Adrenal gland (tissue), 19 donors: ENCODE data around the gene TMEM201. TPM values are rescaled to one million over a fixed set of nuclear protein-coding genes. Genes with fewer than 3 reads are reported as not detected.

Source experiments
- DNase-seq, 7 donors: peaks; one replicate each; pipeline ENCODE4 v3.0.0-alpha.2; 2019 to 2020
- H3K27ac ChIP-seq, 5 donors: fragments of 200-600 bp; sonication (generic) in 4 of 5; 1 replicate in 3 of 5; 2 replicates in 2 of 5; pipeline versions ENCODE4 v1.5.1 to v1.8.0; 2016 to 2020; ENCODE audit warnings: mild to moderate bottlenecking in 1 of 5
- H3K27me3 ChIP-seq: fragments of 200-600 bp; 2 replicates; pipeline ENCODE4 v1.8.0; 2021
- H3K36me3 ChIP-seq, 2 donors: fragments of 200-600 bp; replicated peaks in 1 of 2; 1 replicate in 1 of 2; 2 replicates in 1 of 2; pipeline versions ENCODE4 v1.5.1 to v1.8.0; 2018 to 2022
- H3K4me1 ChIP-seq, 2 donors: fragments of 200-600 bp; replicated peaks in 1 of 2; 1 replicate in 1 of 2; 2 replicates in 1 of 2; pipeline versions ENCODE4 v1.5.1 to v1.8.0; 2018 to 2021
- H3K4me3 ChIP-seq, 4 donors: fragments of 200-600 bp; sonication (generic) in 3 of 4; one replicate each; pipeline ENCODE4 v1.5.1; 2016 to 2018
- H3K9me3 ChIP-seq, 3 donors: fragments of 200-600 bp; sonication (generic) in 1 of 3; replicated peaks in 1 of 3; 1 replicate in 2 of 3; 2 replicates in 1 of 3; pipeline versions ENCODE4 v1.5.1 to v1.8.0; 2016 to 2021
- POLR2A ChIP-seq, 2 donors: fragments of 450-650 bp; IDR thresholded peaks; one replicate each; pipeline ENCODE4 v1.6.1; 2017; ENCODE audit warnings: antibody characterized with exemption in 2 of 2, mild to moderate bottlenecking in 2 of 2, moderate library complexity in 1 of 2
- WGBS, 4 donors: extraction: QIAGEN DNeasy Blood & Tissue Kit in 2 of 4; methylation state at CpG; one replicate each; pipeline versions ENCODE4 v1.1.5 to v1.1.7; 2013 to 2017; 5-methylcytosine and 5-hydroxymethylcytosine counted together
- intact Hi-C, 2 donors: fragments of 100-400 bp; cut with DNase I; formaldehyde crosslinking; loops; one replicate each; pipeline versions ENCODE4 v1.14.1 to v1.15.0; 2022 to 2023
- long read RNA-seq, 10 donors: library from polyadenylated mRNA in 3 of 10; unstranded in 2 of 10; stranded (forward) in 1 of 10; transcript quantifications; one replicate each; pipeline ENCODE4 v2.0.0 and lab custom pipeline, GENCODE V29; 2021 to 2026
- polyA plus RNA-seq, 3 donors: library from polyadenylated mRNA; stranded (reverse); fragments of 200-250 nt in 2 of 3; fragments of 350-450 nt in 1 of 3; fragmentation: Illumina TruSeq in 1 of 3; extraction: RNeasy Lipid Tissue Mini Kit (QIAGEN cat#74804) in 1 of 3; gene quantifications; one replicate each; pipeline ENCODE4 v1.2.3, GENCODE V29; 2013 to 2014
- total RNA-seq, 9 donors: library from RNA; depleted of rRNA in 4 of 9; stranded (reverse); fragments of >200 nt in 4 of 9; fragments of 120-200 nt in 1 of 9; fragmentation: NEBNext Ultra II Directional in 1 of 9; extraction: Animal tissue kit (Norgen Biotek cat#: 25700) in 1 of 9; gene quantifications; one replicate each; pipeline versions ENCODE4 v1.1.0 to v1.2.4, GENCODE V29; 2013 to 2023
- TF ChIP-seq, protein P1 (sequence below), 6 experiments: fragments of 450-650 bp in 4 of 6; fragments of 200-600 bp in 2 of 6; sonication (generic) in 1 of 6; IDR thresholded peaks; 1 replicate in 5 of 6; 2 replicates in 1 of 6; pipeline versions ENCODE4 v1.5.1 to v1.8.0; 2016 to 2021; ENCODE audit warnings: antibody characterized with exemption in 6 of 6, mild to moderate bottlenecking in 2 of 6, moderate library complexity in 1 of 6
- donor health status: healthy with polysubstance abuse.
- donor health status: Bipolar disorder and iron deficiency.
- donor health status: DM: yes; HTN: yes; CAD: no.
- donor health status: DM: no; HTN: no; CAD: no.
- donor health status: DM: no; HTN: no; CAD: no.
- donor health status: DM: yes; HTN: yes; CAD: no.

The TMEM201 gene, protein sequence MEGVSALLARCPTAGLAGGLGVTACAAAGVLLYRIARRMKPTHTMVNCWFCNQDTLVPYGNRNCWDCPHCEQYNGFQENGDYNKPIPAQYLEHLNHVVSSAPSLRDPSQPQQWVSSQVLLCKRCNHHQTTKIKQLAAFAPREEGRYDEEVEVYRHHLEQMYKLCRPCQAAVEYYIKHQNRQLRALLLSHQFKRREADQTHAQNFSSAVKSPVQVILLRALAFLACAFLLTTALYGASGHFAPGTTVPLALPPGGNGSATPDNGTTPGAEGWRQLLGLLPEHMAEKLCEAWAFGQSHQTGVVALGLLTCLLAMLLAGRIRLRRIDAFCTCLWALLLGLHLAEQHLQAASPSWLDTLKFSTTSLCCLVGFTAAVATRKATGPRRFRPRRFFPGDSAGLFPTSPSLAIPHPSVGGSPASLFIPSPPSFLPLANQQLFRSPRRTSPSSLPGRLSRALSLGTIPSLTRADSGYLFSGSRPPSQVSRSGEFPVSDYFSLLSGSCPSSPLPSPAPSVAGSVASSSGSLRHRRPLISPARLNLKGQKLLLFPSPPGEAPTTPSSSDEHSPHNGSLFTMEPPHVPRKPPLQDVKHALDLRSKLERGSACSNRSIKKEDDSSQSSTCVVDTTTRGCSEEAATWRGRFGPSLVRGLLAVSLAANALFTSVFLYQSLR
- total RNA-seq (10 to 100 TPM in 5 of 9 donors, 1 to 10 TPM in 4; 3.1 to 12.6 (median 10.1) TPM), polyA plus RNA-seq (10 to 100 TPM in 1 of 3 donors, 1 to 10 TPM in 2; 2.1 to 11.2 (median 6.5) TPM)
- long read RNA-seq, donor 1, partial matches to known transcripts, result 0 of 2 reads
- long read RNA-seq, donor 1, other reads (novel, unspliced or antisense), result 0 of 2 reads
- long read RNA-seq, donor 2, partial matches to known transcripts, result 0 of 1 reads
- long read RNA-seq, donor 2, other reads (novel, unspliced or antisense), result 0 of 1 reads
- long read RNA-seq, donor 3, partial matches to known transcripts, result 0 of 1 reads
- long read RNA-seq, donor 3, other reads (novel, unspliced or antisense), result 0 of 1 reads
- long read RNA-seq, donor 4, result 0 reads
- long read RNA-seq, donor 5, transcript TMEM201-201 (6 exons, 3,851 nt), result major isoform, 13 of 18 reads
- long read RNA-seq, donor 5, partial matches to known transcripts, result 2 of 18 reads
- long read RNA-seq, donor 5, other reads (novel, unspliced or antisense), result 1 of 18 reads
- long read RNA-seq, donor 6, partial matches to known transcripts, result 0 of 4 reads
- long read RNA-seq, donor 6, other reads (novel, unspliced or antisense), result 4 of 4 reads
- long read RNA-seq, donor 7, result 0 reads
- long read RNA-seq, donor 8, result 0 reads
- long read RNA-seq, donor 9, result 0 reads
- long read RNA-seq, donor 10, result 0 reads

DNA sequence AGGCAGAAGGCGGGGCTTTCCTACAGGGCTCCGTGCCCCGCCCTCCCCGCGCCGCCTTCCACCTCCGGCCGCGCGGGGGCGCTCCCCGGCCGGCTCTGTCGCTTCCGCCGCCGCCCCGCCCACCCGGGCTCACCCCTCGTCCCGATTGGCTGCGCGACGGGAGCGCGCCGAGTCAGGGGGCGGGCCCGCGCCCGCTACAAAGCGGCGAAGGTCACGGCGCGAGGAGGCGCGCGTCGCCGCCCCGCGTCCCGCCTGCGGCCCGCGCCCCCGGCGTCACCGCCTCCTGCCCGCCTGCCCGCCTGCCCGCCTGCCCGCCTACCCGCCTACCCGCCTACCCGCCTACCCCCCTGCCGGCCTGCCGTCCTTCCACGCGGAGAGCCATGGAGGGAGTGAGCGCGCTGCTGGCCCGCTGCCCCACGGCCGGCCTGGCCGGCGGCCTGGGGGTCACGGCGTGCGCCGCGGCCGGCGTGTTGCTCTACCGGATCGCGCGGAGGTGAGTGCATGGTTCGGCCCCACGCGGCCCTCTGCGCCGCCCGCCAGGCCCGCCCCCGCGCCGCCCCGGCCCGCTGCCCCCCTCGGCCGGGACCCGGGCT, at the start of gene TMEM201:
TMEM201 (plus strand) TSS at position 361 of the 593 bp plus-strand sequence; CDS start at position 381, 20 bp downstream.
- WGBS, 4 donors, result 0% methylated on average over 8 to 93 of the region's 94 CpGs; no CpG with 5 or more reads in 1 of the 4 donors
- no peaks in the 10 kb centered on the region for H3K27me3 ChIP-seq
- H3K9me3 ChIP-seq, result no peaks in the 10 kb centered on the region
- no peaks in the 10 kb centered on the region for H3K36me3 ChIP-seq
- peak; percentile 91 to 97 (median 94) for DNase-seq
- peak within 1 kb of the TSS in 2 of 4 donors; percentile 73 to 82 for H3K4me3 ChIP-seq
- peaks cover 15 to 24% of the 10 kb centered on the region in 2 donors for H3K4me1 ChIP-seq
- TF ChIP-seq POLR2A (IDR thresholded peaks at IDR 0.05), result peak in 1 of 2 donors; percentile 51
- TF ChIP-seq, protein P1, sequence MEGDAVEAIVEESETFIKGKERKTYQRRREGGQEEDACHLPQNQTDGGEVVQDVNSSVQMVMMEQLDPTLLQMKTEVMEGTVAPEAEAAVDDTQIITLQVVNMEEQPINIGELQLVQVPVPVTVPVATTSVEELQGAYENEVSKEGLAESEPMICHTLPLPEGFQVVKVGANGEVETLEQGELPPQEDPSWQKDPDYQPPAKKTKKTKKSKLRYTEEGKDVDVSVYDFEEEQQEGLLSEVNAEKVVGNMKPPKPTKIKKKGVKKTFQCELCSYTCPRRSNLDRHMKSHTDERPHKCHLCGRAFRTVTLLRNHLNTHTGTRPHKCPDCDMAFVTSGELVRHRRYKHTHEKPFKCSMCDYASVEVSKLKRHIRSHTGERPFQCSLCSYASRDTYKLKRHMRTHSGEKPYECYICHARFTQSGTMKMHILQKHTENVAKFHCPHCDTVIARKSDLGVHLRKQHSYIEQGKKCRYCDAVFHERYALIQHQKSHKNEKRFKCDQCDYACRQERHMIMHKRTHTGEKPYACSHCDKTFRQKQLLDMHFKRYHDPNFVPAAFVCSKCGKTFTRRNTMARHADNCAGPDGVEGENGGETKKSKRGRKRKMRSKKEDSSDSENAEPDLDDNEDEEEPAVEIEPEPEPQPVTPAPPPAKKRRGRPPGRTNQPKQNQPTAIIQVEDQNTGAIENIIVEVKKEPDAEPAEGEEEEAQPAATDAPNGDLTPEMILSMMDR (IDR thresholded peaks at IDR 0.05), result peak in 3 of 6 experiments; percentile 73 to 88 (median 84)
- intact Hi-C loops, result loop anchor here in 1 of 2 donors (10.0 kb wide), 1 partner anchor 54 kb away; the partner anchor contains the start of gene SLC25A33
- H3K27ac ChIP-seq, result peak within 1 kb of the TSS in 3 of 5 donors; percentile 60 to 88 (median 64)

DNA sequence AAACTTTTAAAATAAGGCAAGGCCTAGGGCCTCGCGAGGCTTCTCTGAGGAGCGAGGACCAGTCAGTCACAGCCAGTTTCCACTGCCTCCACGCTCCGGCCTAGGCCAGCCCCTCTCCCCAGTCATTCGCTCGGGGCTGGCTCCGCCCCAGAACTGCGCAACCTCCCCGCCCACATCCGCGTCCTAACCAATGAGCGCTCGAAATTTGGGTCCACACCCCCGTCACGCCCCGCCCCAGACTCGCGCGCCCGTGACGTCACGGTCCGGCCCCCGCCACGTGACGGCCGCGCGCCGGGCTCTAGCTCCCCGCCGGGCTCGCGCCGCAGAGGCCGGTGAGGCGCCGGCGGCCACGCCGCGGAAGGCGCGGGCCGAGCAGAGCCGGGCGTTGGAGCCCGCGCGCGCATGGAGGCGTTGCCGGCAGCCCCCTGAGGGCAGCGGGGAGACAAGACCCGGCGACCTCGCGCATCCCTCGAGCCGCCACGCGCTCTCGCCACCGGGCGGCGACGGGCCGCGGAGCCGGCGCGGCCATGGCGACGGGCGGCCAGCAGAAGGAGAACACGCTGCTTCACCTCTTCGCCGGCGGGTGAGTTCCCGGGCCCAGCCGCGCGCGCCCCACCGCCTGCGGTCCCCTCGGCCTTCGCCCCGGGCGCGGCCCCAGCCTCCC, 49.4 kb upstream of the TMEM201 start, which contains the start of gene SLC25A33:
SLC25A33 (plus strand) TSS at position 301 of the 664 bp plus-strand sequence; CDS start at position 528, 227 bp downstream.
- H3K27ac ChIP-seq, result peak within 1 kb of the TSS in 4 of 5 donors; percentile 53 to 92 (median 84)
- WGBS, 4 donors, result 0 to 2% (median 0%) methylated on average over 4 to 92 of the region's 92 CpGs
- no peaks in the 10 kb centered on the region for H3K36me3 ChIP-seq
- TF ChIP-seq, protein P1 (IDR thresholded peaks at IDR 0.05), result peak in 2 of 6 experiments; percentile 9 to 16
- peak; percentile 94 for TF ChIP-seq POLR2A (IDR thresholded peaks at IDR 0.05)
- H3K4me1 ChIP-seq, result peaks cover 0 to 11% of the 10 kb centered on the region in 2 donors
- DNase-seq, result peak; percentile 96 to 99 (median 98)
- H3K27me3 ChIP-seq, result no peaks in the 10 kb centered on the region
- intact Hi-C loops, result loop anchor here in 1 of 2 donors (10.0 kb wide), 1 partner anchor 46 kb away; the partner anchor contains the start of gene TMEM201
- peak within 1 kb of the TSS in 3 of 4 donors; percentile 11 to 90 (median 52) for H3K4me3 ChIP-seq
- no peaks in the 10 kb centered on the region for H3K9me3 ChIP-seq

DNA sequence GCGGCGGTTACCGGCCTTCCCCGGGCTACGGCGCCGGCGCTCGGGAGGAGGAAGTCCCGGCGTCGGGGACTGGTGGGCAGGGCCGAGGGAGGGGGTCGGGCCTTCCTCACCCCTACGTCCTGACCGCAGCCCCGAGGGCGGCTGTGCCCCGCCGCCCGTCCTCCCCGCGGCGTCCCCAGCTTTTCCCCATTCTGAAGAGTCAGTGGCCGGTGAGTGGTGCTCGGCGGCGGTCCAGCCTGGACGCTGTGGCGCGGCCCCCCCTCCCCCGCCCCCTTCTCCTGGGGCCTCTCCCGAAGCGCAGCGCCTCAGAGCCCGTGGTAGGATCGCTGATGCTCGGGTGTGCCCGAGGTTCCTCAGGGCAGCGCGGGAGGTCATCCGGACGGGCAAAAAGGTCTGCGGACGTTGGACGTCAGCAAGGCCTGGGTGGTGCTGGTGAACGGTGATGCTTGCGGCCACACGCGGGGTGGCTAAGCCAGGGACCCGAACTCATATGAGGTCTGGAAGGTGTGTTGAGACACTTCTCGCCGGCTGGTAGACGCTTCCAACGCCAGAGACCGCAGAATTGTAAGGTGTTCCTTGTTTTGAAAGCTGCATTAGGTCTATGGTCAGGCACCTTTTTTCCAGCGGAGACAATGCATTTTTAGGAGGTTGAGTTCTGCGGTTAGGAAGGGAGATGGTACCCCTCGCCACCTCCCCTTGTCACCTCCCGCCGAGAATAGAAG, 48.7 kb upstream of the TMEM201 start:
- H3K4me1 ChIP-seq, result peaks cover 0 to 11% of the 10 kb centered on the region in 2 donors
- no peaks in the 10 kb centered on the region for H3K9me3 ChIP-seq
- intact Hi-C loops, result loop anchor here in 1 of 2 donors (10.0 kb wide), 1 partner anchor 45 kb away; the partner anchor contains the start of gene TMEM201
- H3K36me3 ChIP-seq, result no peaks in the 10 kb centered on the region
- 10 to 41% (median 13%) methylated on average over 18 to 60 of the region's 61 CpGs for WGBS, 4 donors
- DNase-seq, result peak; percentile 29 to 76 (median 61)
- peak overlapping the region in 3 of 4 donors; percentile 11 to 90 (median 52) for H3K4me3 ChIP-seq
- H3K27me3 ChIP-seq, result no peaks in the 10 kb centered on the region
- TF ChIP-seq, protein P1 (IDR thresholded peaks at IDR 0.05), result no peak
- TF ChIP-seq POLR2A (IDR thresholded peaks at IDR 0.05), result no peak
- H3K27ac ChIP-seq, result peak overlapping the region in 4 of 5 donors; percentile 53 to 92 (median 84)
